Left colon (tissue), 2 donors: Measurements from ENCODE around the gene OCA2. TPM values are rescaled to one million over a fixed set of nuclear protein-coding genes. Genes with fewer than 3 reads are reported as not detected.
"Not testable (repeated sequence)": the region's sequence is repeated elsewhere in the genome, so short reads cannot be mapped to it uniquely, and the experiment has no call there.

Experiments
- ATAC-seq: fragments of 200-7000 bp; cut with Tn5 transposase; one replicate; pipeline ENCODE4 v1.9.1; 2020; ENCODE audit warnings: mild to moderate bottlenecking, moderate library complexity
- DNase-seq, 2 donors: peaks; one replicate each; pipeline ENCODE4 v3.0.0-alpha.2; 2020
- intact Hi-C, 2 donors: fragments of 100-400 bp; cut with DNase I in 1 of 2; cut with micrococcal nuclease in 1 of 2; formaldehyde crosslinking; loops; one replicate each; pipeline versions ENCODE4 v1.11.2 to v1.14.0; 2022; cut with DNase I, micrococcal nuclease
- total RNA-seq, 2 donors: library from RNA; stranded (reverse); fragmentation: NEBNext Ultra II Directional; extraction: Animal tissue kit (Norgen Biotek cat#: 25700); gene quantifications; one replicate each; pipeline ENCODE4 v1.2.1, GENCODE V29; 2021
- donor health status: DM: no; HTN: no; CAD: no.
- donor health status: DM: yes; HTN: yes; CAD: no.

The OCA2 gene
- total RNA-seq, 2 donors from 2014 or later = 0.18 to 0.31 TPM

- ATAC-seq (no peak), DNase-seq (no peak)
- intact Hi-C loops = no loop called here
These were observed 23.2 kb upstream of the OCA2 start for GRCh38 chr15:28122038-28122949.

- ATAC-seq = not testable (repeated sequence)
These were observed 22.5 kb upstream of the OCA2 start for GRCh38 chr15:28121577-28121976.

GRCh38 chr15:28120359-28120640 lies 21.2 kb upstream of the OCA2 start:
- no peak for DNase-seq
- no peak for ATAC-seq
- intact Hi-C loops = no loop called here

More at GRCh38 chr15:28121577-28121976, 22.5 kb upstream of the OCA2 start:
- DNase-seq, intact Hi-C loops: not testable (repeated sequence)

- no peak for ATAC-seq
- no peak for DNase-seq
- intact Hi-C loops = no loop called here
These were observed 19.4 kb upstream of the OCA2 start for GRCh38 chr15:28118531-28118930.

- DNase-seq = no peak
- no peak for ATAC-seq
- intact Hi-C loops = no loop called here
These were observed 19.0 kb upstream of the OCA2 start for GRCh38 chr15:28118083-28118482.

- DNase-seq (no peak), ATAC-seq (no peak)
- intact Hi-C loops = no loop called here
These were observed 18.4 kb upstream of the OCA2 start for GRCh38 chr15:28117432-28117990.

- DNase-seq = no peak
- intact Hi-C loops = no loop called here
- no peak for ATAC-seq
These were observed 17.7 kb upstream of the OCA2 start for GRCh38 chr15:28116521-28117431.

GRCh38 chr15:28115871-28116270 lies 16.8 kb upstream of the OCA2 start:
- intact Hi-C loops = no loop called here
- DNase-seq (no peak), ATAC-seq (no peak)

- DNase-seq (no peak), ATAC-seq (no peak)
- intact Hi-C loops = no loop called here
These were observed 15.9 kb upstream of the OCA2 start for GRCh38 chr15:28114721-28115622.

GRCh38 chr15:28114114-28114455 lies 15.0 kb upstream of the OCA2 start:
- no peak for DNase-seq
- no peak for ATAC-seq
- intact Hi-C loops = no loop called here

GRCh38 chr15:28113394-28114113 lies 14.4 kb upstream of the OCA2 start:
- ATAC-seq (no peak), DNase-seq (no peak)
- intact Hi-C loops = no loop called here

- intact Hi-C loops = no loop called here
- no peak for DNase-seq
- ATAC-seq = no peak
These were observed 13.8 kb upstream of the OCA2 start for GRCh38 chr15:28112962-28113361.

- intact Hi-C loops = no loop called here
- ATAC-seq = no peak
- no peak for DNase-seq
These were observed 13.1 kb upstream of the OCA2 start for GRCh38 chr15:28112101-28112760.

- ATAC-seq (no peak), DNase-seq (no peak)
- intact Hi-C loops = no loop called here
These were observed 12.4 kb upstream of the OCA2 start for GRCh38 chr15:28111543-28111942.

- no peak for ATAC-seq
These were observed 11.4 kb upstream of the OCA2 start for GRCh38 chr15:28110481-28110881.

GRCh38 chr15:28109626-28110455 lies 10.7 kb upstream of the OCA2 start:
- DNase-seq = peak in 1 of 2 donors; percentile 21
- no peak for ATAC-seq
- intact Hi-C loops = no loop called here

More at GRCh38 chr15:28110481-28110881, 11.4 kb upstream of the OCA2 start:
- intact Hi-C loops = no loop called here
- no peak for DNase-seq

- ATAC-seq = no peak
- no peak for DNase-seq
- intact Hi-C loops = no loop called here
These were observed 8.8 kb upstream of the OCA2 start for GRCh38 chr15:28107904-28108275.
